ENCODE results near the gene CORO6. TPM values are rescaled to one million over a fixed set of nuclear protein-coding genes. Genes with fewer than 3 reads are reported as not detected.

CORO6 gene
- total RNA-seq, 1 experiment from 2014 or later, result 2.3 TPM

- Histone ChIP-seq H2AFZ (ENCODE audit: low read length) (no peak overlapping the region), H4K5ac (ENCODE audit: insufficient read length, low read depth, low read length) (no peak overlapping the region), H4K20me1 (ENCODE audit: control insufficient read depth, insufficient read depth, insufficient read length) (no peaks in the 10 kb centered on the region), H3K18ac (ENCODE audit: insufficient read length, low read depth, low read length) (no peak overlapping the region), H3K79me1 (ENCODE audit: insufficient read depth, low read depth, low read length, poor library complexity, severe bottlenecking) (peaks cover 4% of the 10 kb centered on the region), H3K56ac (ENCODE audit: insufficient read length, low read depth, low read length) (no peak overlapping the region), H2BK20ac (ENCODE audit: low read depth, low read length, poor library complexity, severe bottlenecking) (no peak overlapping the region), H3K9ac (ENCODE audit: extremely low read depth, insufficient read length, low read length) (peak overlapping the region; percentile 0), H2BK120ac (ENCODE audit: low read depth, low read length, poor library complexity, severe bottlenecking) (no peak overlapping the region), H3K4me2 (ENCODE audit: insufficient read depth, insufficient read length, low read length) (peak overlapping the region; percentile 76), H4K91ac (ENCODE audit: insufficient read length, low read depth, low read length) (no peak overlapping the region), H2BK15ac (ENCODE audit: low read depth, low read length) (no peak overlapping the region), H4K8ac (replicated peaks; ENCODE audit: insufficient read length, low read depth, low read length) (no peak overlapping the region), H3K27ac (ENCODE audit: insufficient read length, low read depth, low read length) (no peak overlapping the region), H2BK12ac (ENCODE audit: insufficient read length, low read depth, low read length) (no peak overlapping the region), H3K9me3 (ENCODE audit: control insufficient read depth, low read depth, low read length) (no peaks in the 10 kb centered on the region), H3K14ac (ENCODE audit: insufficient read depth, low read length) (no peak overlapping the region), H2BK5ac (ENCODE audit: insufficient read length, low read length) (no peak overlapping the region), H3K27me3 (ENCODE audit: insufficient read depth, low read length) (no peaks in the 10 kb centered on the region), H3K23me2 (ENCODE audit: insufficient read length, low read depth, low read length, poor library complexity, severe bottlenecking) (peaks cover 35% of the 10 kb centered on the region), H2AK5ac (ENCODE audit: insufficient read length, low read length) (no peak overlapping the region), H3K4ac (ENCODE audit: low read depth, low read length) (no peak overlapping the region), H3T11ph (ENCODE audit: low read length) (no peak overlapping the region), H3K4me1 (ENCODE audit: insufficient read depth, low read length) (peaks cover 15% of the 10 kb centered on the region; the same call in 1 of the 2 replicates), H3K79me2 (ENCODE audit: insufficient read depth, low read length) (peaks cover 23% of the 10 kb centered on the region; the same call in 1 of the 2 replicates), H3K23ac (ENCODE audit: insufficient read length, low read depth, low read length) (no peak overlapping the region)
- Mint-ChIP-seq H3K9me3 (no peaks in the 10 kb centered on the region), H3K4me1 (peaks cover 52 to 66% of the 10 kb centered on the region in 2 experiments), H3K27ac (no peak overlapping the region), H3K27me3 (ENCODE audit: low read depth) (peaks cover 3% of the 10 kb centered on the region; the same call in 1 of the 2 replicates), H3K4me3 (peak overlapping the region; percentile 78 to 87), H3K36me3 (ENCODE audit: insufficient read depth in 1 of 3, low read depth in 3 of 3) (peaks cover under 1 to 2% (median 2%) of the 10 kb centered on the region in 3 experiments; a peak in 4 of 7 replicates)
- TF ChIP-seq, protein P1, sequence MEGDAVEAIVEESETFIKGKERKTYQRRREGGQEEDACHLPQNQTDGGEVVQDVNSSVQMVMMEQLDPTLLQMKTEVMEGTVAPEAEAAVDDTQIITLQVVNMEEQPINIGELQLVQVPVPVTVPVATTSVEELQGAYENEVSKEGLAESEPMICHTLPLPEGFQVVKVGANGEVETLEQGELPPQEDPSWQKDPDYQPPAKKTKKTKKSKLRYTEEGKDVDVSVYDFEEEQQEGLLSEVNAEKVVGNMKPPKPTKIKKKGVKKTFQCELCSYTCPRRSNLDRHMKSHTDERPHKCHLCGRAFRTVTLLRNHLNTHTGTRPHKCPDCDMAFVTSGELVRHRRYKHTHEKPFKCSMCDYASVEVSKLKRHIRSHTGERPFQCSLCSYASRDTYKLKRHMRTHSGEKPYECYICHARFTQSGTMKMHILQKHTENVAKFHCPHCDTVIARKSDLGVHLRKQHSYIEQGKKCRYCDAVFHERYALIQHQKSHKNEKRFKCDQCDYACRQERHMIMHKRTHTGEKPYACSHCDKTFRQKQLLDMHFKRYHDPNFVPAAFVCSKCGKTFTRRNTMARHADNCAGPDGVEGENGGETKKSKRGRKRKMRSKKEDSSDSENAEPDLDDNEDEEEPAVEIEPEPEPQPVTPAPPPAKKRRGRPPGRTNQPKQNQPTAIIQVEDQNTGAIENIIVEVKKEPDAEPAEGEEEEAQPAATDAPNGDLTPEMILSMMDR (conservative IDR thresholded peaks at IDR 0.05), result no peak
- no peak for DNase-seq
- no CpG with 5 or more reads among the region's 72 CpGs for WGBS (ENCODE audit: extremely low coverage, insufficient read length, low lambda C conversion rate)
Observed at GRCh38 chr17:29588562-29589411, 33.9 kb downstream of the CORO6 start.
